Measurements from ENCODE around the gene SLC37A1. TPM values are rescaled to one million over a fixed set of nuclear protein-coding genes. Genes with fewer than 3 reads are reported as not detected.
A peak's percentile ranks its signal among the peaks of the same experiment; 100 is the strongest.

SLC37A1 gene
- total RNA-seq, 1 donor from 2014 or later: 21.6 TPM

DNA sequence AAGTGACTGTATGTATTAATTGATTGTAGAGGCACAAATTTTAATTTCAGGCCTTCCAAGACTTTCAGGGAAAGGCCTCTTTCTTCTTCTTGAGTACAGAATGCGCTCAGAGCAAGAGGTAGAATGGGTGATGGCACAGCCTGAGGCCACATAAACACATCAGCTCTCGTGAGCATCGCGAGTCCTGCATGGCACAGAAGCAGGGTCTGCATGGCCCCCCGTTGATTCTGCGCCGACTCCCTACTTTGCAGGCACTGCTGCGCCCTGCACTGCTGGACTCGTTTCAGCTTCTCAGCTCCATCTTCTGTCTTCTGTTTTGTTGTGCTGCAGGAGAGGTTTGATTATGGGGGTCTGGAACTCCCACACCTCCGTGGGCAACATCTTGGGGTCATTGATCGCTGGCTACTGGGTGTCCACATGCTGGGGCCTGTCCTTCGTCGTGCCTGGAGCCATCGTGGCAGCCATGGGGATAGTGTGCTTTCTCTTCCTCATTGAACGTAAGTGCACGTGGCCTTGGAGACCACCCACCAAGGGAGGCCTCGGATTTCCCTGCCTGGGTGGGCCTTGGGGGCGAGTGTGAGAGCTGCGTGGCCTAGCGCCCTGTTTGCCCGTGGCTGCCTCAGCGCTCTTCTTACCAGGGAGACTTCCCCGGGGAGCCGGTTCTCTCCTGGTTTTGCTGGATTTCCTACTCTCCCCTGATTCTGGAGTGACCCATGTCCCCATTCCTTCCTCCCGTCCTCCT, 29.6 kb downstream of the SLC37A1 start:
- TF ChIP-seq, protein P1, sequence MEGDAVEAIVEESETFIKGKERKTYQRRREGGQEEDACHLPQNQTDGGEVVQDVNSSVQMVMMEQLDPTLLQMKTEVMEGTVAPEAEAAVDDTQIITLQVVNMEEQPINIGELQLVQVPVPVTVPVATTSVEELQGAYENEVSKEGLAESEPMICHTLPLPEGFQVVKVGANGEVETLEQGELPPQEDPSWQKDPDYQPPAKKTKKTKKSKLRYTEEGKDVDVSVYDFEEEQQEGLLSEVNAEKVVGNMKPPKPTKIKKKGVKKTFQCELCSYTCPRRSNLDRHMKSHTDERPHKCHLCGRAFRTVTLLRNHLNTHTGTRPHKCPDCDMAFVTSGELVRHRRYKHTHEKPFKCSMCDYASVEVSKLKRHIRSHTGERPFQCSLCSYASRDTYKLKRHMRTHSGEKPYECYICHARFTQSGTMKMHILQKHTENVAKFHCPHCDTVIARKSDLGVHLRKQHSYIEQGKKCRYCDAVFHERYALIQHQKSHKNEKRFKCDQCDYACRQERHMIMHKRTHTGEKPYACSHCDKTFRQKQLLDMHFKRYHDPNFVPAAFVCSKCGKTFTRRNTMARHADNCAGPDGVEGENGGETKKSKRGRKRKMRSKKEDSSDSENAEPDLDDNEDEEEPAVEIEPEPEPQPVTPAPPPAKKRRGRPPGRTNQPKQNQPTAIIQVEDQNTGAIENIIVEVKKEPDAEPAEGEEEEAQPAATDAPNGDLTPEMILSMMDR (IDR thresholded peaks at IDR 0.05): no peak
- no peak overlapping the region for H3K27ac ChIP-seq
- H3K4me1 ChIP-seq: no peaks in the 10 kb centered on the region
- peak; percentile 50 for DNase-seq
- no peak for ATAC-seq
- H3K36me3 ChIP-seq: peaks cover 69% of the 10 kb centered on the region
- H3K9me3 ChIP-seq: no peaks in the 10 kb centered on the region
- intact Hi-C loops (cut with DNase I): no loop called here
- no peak overlapping the region for H3K4me3 ChIP-seq
- H3K27me3 ChIP-seq: no peaks in the 10 kb centered on the region

DNA sequence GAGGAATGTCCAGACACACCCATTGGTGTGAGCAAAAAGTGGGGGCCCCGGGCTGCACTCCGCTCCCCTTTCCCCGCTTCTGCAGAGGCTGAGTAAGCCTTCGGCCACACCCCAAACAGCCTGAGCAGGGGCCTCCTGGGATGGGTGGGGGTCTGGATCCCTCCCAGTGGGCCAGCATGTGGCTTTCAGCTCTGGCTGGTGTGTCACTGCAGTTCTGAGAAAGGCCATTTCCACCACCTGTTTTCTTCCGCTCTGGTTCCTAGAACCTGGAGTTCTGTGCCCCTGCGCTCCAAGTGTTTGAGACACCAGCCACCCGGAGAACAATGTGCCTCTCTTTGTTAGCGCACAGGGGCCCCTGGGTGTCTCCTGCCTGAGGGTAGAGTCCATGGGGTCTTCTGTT, 30.9 kb downstream of the SLC37A1 start:
- no peaks in the 10 kb centered on the region for H3K9me3 ChIP-seq
- TF ChIP-seq, protein P1 (IDR thresholded peaks at IDR 0.05): no peak
- H3K27ac ChIP-seq: no peak overlapping the region
- intact Hi-C loops (cut with DNase I): no loop called here
- no peaks in the 10 kb centered on the region for H3K27me3 ChIP-seq
- H3K36me3 ChIP-seq: peaks cover 74% of the 10 kb centered on the region
- no peak overlapping the region for H3K4me3 ChIP-seq
- no peak for DNase-seq
- H3K4me1 ChIP-seq: no peaks in the 10 kb centered on the region
- ATAC-seq: no peak

DNA sequence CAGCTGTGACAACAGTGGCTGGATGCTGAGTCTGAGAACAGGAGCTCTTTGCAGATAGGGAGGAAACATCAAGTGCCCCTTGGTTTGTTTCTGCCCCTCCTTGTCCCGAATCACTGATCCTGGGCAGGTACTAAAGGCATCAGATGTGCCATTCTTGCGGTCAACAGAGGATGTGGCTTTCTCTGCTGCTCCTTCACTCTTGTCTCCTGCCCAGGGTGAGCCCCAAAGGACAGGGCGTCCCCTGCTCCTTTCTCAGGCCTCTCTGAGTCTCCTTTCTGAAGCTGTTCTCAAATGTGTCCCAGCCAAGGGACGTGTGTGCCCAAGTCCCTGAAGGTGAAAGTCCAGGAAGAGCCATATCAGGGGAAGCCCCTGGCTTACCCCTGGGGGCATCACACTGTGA, 31.7 kb downstream of the SLC37A1 start:
- intact Hi-C loops (cut with DNase I): no loop called here
- H3K4me1 ChIP-seq: no peaks in the 10 kb centered on the region
- H3K27me3 ChIP-seq: no peaks in the 10 kb centered on the region
- no peak overlapping the region for H3K4me3 ChIP-seq
- TF ChIP-seq, protein P1 (IDR thresholded peaks at IDR 0.05): no peak
- peaks cover 69% of the 10 kb centered on the region for H3K36me3 ChIP-seq
- DNase-seq: peak; percentile 45
- H3K27ac ChIP-seq: no peak overlapping the region
- no peak for ATAC-seq
- no peaks in the 10 kb centered on the region for H3K9me3 ChIP-seq

DNA sequence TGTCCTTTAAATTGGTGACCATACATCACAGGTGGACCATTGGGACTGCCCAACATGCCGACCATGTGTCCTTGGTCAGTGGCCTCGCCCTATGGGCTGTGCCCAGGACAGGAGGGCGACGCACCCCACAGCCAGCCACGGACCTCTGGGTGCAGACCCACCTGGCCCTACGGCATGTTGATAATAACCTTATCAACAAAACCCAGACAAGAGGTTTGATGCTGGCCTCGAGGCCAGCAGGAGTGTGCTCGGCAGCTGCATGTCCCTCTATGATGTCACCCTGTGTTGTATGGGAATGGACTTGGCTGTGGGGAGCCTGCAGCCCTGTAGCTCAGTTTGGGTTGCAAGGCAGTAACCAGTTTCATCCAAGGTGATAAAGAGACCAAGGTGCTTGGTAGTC, 32.1 kb downstream of the SLC37A1 start:
- no peak overlapping the region for H3K27ac ChIP-seq
- peaks cover 69% of the 10 kb centered on the region for H3K36me3 ChIP-seq
- intact Hi-C loops (cut with DNase I): no loop called here
- peak; percentile 41 for DNase-seq
- TF ChIP-seq, protein P1 (IDR thresholded peaks at IDR 0.05): no peak
- no peaks in the 10 kb centered on the region for H3K27me3 ChIP-seq
- no peak overlapping the region for H3K4me3 ChIP-seq
- no peaks in the 10 kb centered on the region for H3K4me1 ChIP-seq
- no peaks in the 10 kb centered on the region for H3K9me3 ChIP-seq
- no peak for ATAC-seq

DNA sequence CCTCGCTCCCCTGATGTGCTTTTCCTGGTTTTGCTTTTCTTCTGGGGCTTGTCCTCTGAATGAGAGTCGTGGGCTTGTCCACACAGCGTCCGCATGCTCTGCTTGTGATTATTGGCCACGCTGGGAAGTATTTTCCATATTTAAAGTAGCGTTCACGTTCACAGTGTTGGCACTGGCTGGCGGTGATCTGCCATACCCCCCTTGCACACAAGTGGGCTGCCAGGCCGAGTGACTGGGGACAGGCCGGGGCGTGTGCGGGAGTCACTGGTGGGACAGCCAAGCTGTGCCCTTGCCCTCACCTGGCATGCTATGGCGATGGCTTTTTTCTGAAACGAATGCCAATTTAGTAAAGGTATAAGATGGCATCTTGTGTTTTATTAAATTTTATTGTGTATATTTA, 32.8 kb downstream of the SLC37A1 start:
- ATAC-seq: no peak
- no peak overlapping the region for H3K27ac ChIP-seq
- H3K4me1 ChIP-seq: no peaks in the 10 kb centered on the region
- intact Hi-C loops (cut with DNase I): no loop called here
- no peaks in the 10 kb centered on the region for H3K9me3 ChIP-seq
- peak; percentile 52 for DNase-seq
- peaks cover 69% of the 10 kb centered on the region for H3K36me3 ChIP-seq
- TF ChIP-seq, protein P1 (IDR thresholded peaks at IDR 0.05): no peak
- no peaks in the 10 kb centered on the region for H3K27me3 ChIP-seq
- no peak overlapping the region for H3K4me3 ChIP-seq

Measured in upper lobe of right lung (tissue), 1 donor.